OCI-LY7 (cell line): ENCODE data around the gene AUTS2. TPM values are rescaled to one million over a fixed set of nuclear protein-coding genes. Genes with fewer than 3 reads are reported as not detected.

Experiments
- BruUV-seq: library from RNA; stranded (reverse); fragments of 400-500 nt; replicated peaks from 2 replicates; lab custom pipeline; 2021; lab: Mats Ljungman, UMichigan
- CTCF ChIA-PET: fragments of 300-600 bp; sonication (Branson Sonifier 250); formaldehyde crosslinking; loops from one replicate; lab custom pipeline; 2022; ENCODE audit warnings: antibody characterized with exemption; ENCODE audit not compliant: unreplicated experiment; lab: Charles Lee
- POLR2A ChIA-PET: fragments of 300-600 bp; sonication (Branson Sonifier 250); formaldehyde crosslinking; loops from one replicate; lab custom pipeline; 2022; ENCODE audit warnings: antibody characterized with exemption; lab: Charles Lee
- DNase-seq: peaks from one replicate; pipeline ENCODE4 v3.0.0-alpha.2; 2015; ENCODE audit warnings: low spot score
- H2AFZ ChIP-seq: fragments of 200-600 bp; sonication (generic), shearing (Covaris generic); 2 replicates; pipeline ENCODE4 v1.6.1; 2014; ENCODE audit warnings: mild to moderate bottlenecking, antibody characterized with exemption, low read length, moderate library complexity
- H3K27ac ChIP-seq: fragments of 200-600 bp; sonication (generic); 2 replicates; pipeline ENCODE4 v1.5.1; 2014; ENCODE audit warnings: mixed run types, low read depth, mild to moderate bottlenecking, moderate library complexity, low read length, inconsistent platforms; ENCODE audit not compliant: poor library complexity, severe bottlenecking
- H3K36me3 ChIP-seq: fragments of 200-600 bp; sonication (generic); 2 replicates; pipeline ENCODE4 v1.6.1; 2014; ENCODE audit warnings: mild to moderate bottlenecking, antibody characterized with exemption, low read length, moderate library complexity, mixed read lengths; ENCODE audit not compliant: insufficient read depth
- H3K4me1 ChIP-seq: fragments of 200-600 bp; sonication (generic); 2 replicates; pipeline ENCODE4 v1.5.1; 2014; ENCODE audit warnings: mild to moderate bottlenecking, low read length; ENCODE audit not compliant: insufficient read depth, poor library complexity, severe bottlenecking
- H3K4me2 ChIP-seq: fragments of 200-600 bp; sonication (generic); 2 replicates; pipeline ENCODE4 v1.6.1; 2014; ENCODE audit warnings: mild to moderate bottlenecking, low read length
- H3K4me3 ChIP-seq: fragments of 200-600 bp; sonication (generic); 2 replicates; pipeline ENCODE4 v1.5.1; 2014; ENCODE audit warnings: mild to moderate bottlenecking, low read depth, low read length; ENCODE audit not compliant: poor library complexity, severe bottlenecking
- H3K79me2 ChIP-seq: fragments of 200-600 bp; sonication (generic); 2 replicates; pipeline ENCODE4 v1.6.1; 2016; ENCODE audit warnings: low read depth, mild to moderate bottlenecking, low read length, moderate library complexity, mixed read lengths; ENCODE audit not compliant: insufficient read depth
- H3K9me2 ChIP-seq: fragments of 200-600 bp; sonication (generic); 2 replicates; pipeline ENCODE4 v1.6.1; 2016; ENCODE audit warnings: mild to moderate bottlenecking, low read length, mixed read lengths; ENCODE audit not compliant: insufficient read depth
- H3K9me3 ChIP-seq: fragments of 200-600 bp; sonication (generic); 2 replicates; pipeline ENCODE4 v1.6.1; 2014; ENCODE audit warnings: mild to moderate bottlenecking, mixed run types, low read length, mixed read lengths
- H4K20me1 ChIP-seq: fragments of 200-600 bp; sonication (generic); 2 replicates; pipeline ENCODE4 v1.6.1; 2014; ENCODE audit warnings: mild to moderate bottlenecking, antibody characterized with exemption, low read length, moderate library complexity, mixed read lengths; ENCODE audit not compliant: insufficient read depth
- EZH2phosphoT487 ChIP-seq: fragments of 200-600 bp; sonication (generic); IDR thresholded peaks from 2 replicates; pipeline ENCODE4 v1.6.1; 2018; ENCODE audit warnings: low read depth, borderline replicate concordance, mild to moderate bottlenecking, mixed run types, antibody characterized with exemption, low read length, moderate library complexity, mixed read lengths
- intact Hi-C: fragments of 100-400 bp; cut with micrococcal nuclease; formaldehyde crosslinking; loops from one replicate; pipeline ENCODE4 v1.10.0; 2022; ENCODE audit not compliant: unreplicated experiment
- total RNA-seq, 2 experiments: library from RNA; depleted of rRNA in 1 of 2; stranded (reverse); fragments of >200 nt in 1 of 2; shearing (Covaris generic) in 1 of 2; gene quantifications; 2 replicates each; pipeline ENCODE4 v1.2.3, GENCODE V29; 2014 to 2022
- TF ChIP-seq, protein P1 (sequence below): fragments of 200-600 bp; sonication (generic); conservative IDR thresholded peaks from 2 replicates; pipeline ENCODE4 v1.5.1; 2014; ENCODE audit warnings: mild to moderate bottlenecking, antibody characterized with exemption, low read length, moderate library complexity, mixed read lengths

Gene AUTS2
- total RNA-seq, 2 experiments from 2014 or later, result 37.9 to 78.5 TPM

GRCh38 chr7:70797109-70797514 is 1198.8 kb downstream of the AUTS2 start:
- H2AFZ ChIP-seq, result no peak overlapping the region
- H3K27ac ChIP-seq, result no peak overlapping the region
- no peaks in the 10 kb centered on the region for H3K9me2 ChIP-seq
- H3K4me2 ChIP-seq, result no peak overlapping the region
- intact Hi-C loops, result no loop called here
- H4K20me1 ChIP-seq, result no peaks in the 10 kb centered on the region
- CTCF ChIA-PET, result no interaction called here
- no peak overlapping the region for H3K4me3 ChIP-seq
- peaks cover under 1% of the 10 kb centered on the region; the same call in 1 of the 2 replicates for H3K36me3 ChIP-seq
- no peaks in the 10 kb centered on the region; the same call in 1 of the 2 replicates for H3K9me3 ChIP-seq
- DNase-seq, result no peak
- POLR2A ChIA-PET, result interaction anchor here (1.2 kb wide), 1 partner anchor 27 kb away, joined by 3 read pairs; no protein-coding TSS in a partner anchor
- H3K79me2 ChIP-seq, result no peaks in the 10 kb centered on the region
- no peak for TF ChIP-seq EZH2phosphoT487
- TF ChIP-seq, protein P1, sequence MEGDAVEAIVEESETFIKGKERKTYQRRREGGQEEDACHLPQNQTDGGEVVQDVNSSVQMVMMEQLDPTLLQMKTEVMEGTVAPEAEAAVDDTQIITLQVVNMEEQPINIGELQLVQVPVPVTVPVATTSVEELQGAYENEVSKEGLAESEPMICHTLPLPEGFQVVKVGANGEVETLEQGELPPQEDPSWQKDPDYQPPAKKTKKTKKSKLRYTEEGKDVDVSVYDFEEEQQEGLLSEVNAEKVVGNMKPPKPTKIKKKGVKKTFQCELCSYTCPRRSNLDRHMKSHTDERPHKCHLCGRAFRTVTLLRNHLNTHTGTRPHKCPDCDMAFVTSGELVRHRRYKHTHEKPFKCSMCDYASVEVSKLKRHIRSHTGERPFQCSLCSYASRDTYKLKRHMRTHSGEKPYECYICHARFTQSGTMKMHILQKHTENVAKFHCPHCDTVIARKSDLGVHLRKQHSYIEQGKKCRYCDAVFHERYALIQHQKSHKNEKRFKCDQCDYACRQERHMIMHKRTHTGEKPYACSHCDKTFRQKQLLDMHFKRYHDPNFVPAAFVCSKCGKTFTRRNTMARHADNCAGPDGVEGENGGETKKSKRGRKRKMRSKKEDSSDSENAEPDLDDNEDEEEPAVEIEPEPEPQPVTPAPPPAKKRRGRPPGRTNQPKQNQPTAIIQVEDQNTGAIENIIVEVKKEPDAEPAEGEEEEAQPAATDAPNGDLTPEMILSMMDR, result no peak
- H3K4me1 ChIP-seq, result no peaks in the 10 kb centered on the region
- no TSS peak for BruUV-seq

GRCh38 chr7:70799841-70800405 is 1201.6 kb downstream of the AUTS2 start:
- intact Hi-C loops, result no loop called here
- Histone ChIP-seq H3K36me3 (no peaks in the 10 kb centered on the region), H3K27ac (no peak overlapping the region), H3K4me3 (no peak overlapping the region), H3K4me1 (peaks cover 9% of the 10 kb centered on the region), H3K9me3 (peaks cover 8% of the 10 kb centered on the region; the same call in 1 of the 2 replicates), H3K79me2 (no peaks in the 10 kb centered on the region), H4K20me1 (no peaks in the 10 kb centered on the region), H2AFZ (no peak overlapping the region), H3K9me2 (no peaks in the 10 kb centered on the region), H3K4me2 (no peak overlapping the region)
- POLR2A ChIA-PET, result no interaction called here
- CTCF ChIA-PET, result no interaction called here
- DNase-seq, result no peak
- TF ChIP-seq EZH2phosphoT487, result no peak
- TF ChIP-seq, protein P1, result no peak
- BruUV-seq, result no TSS peak

DNA sequence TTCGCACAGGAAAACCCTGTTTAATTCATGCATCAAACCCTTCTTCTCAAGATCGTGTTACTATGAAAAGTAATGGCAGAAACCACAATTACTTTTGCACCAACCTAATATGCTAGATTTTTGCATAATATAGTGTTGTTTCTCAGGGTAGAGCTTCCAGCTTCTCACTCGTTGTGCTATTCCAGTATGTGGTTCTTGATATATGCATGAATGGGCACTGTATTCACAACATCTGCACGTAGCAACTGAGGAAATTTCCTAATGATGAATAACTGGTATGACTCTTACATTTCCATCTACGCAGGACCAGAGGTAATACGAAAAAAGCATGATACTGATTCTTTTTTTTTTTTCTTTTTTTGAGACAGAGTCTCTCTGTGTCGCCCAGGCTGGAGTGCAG is 1207.1 kb downstream of the AUTS2 start:
- no peaks in the 10 kb centered on the region for H3K79me2 ChIP-seq
- peak overlapping the region; percentile 63 for H3K4me2 ChIP-seq
- CTCF ChIA-PET, result no interaction called here
- POLR2A ChIA-PET, result interaction anchor here (1.1 kb wide), 1 partner anchor 87 kb away, joined by 4 read pairs; no protein-coding TSS in a partner anchor
- intact Hi-C loops, result loop anchor here (5.0 kb wide), 4 partner anchors 43 to 398 kb away; no protein-coding TSS in a partner anchor
- H3K9me3 ChIP-seq, result peaks cover 8% of the 10 kb centered on the region; the same call in 1 of the 2 replicates
- no peaks in the 10 kb centered on the region for H3K9me2 ChIP-seq
- H2AFZ ChIP-seq, result peak overlapping the region; percentile 88
- no peaks in the 10 kb centered on the region for H4K20me1 ChIP-seq
- BruUV-seq, result no TSS peak
- peak overlapping the region; percentile 50 for H3K4me3 ChIP-seq
- peak overlapping the region; percentile 42 for H3K27ac ChIP-seq
- DNase-seq, result peak; percentile 59
- no peak for TF ChIP-seq EZH2phosphoT487
- TF ChIP-seq, protein P1, result no peak
- peaks cover 42% of the 10 kb centered on the region for H3K4me1 ChIP-seq
- no peaks in the 10 kb centered on the region for H3K36me3 ChIP-seq
